Activated CD8-positive, alpha-beta memory T cell treated with anti-CD3 and anti-CD28 coated beads, Interleukin-2, amount 50 U/mL, for 4 hours (primary cell): ENCODE data around the gene GLCE.
"Not testable (repeated sequence)": the region's sequence is repeated elsewhere in the genome, so short reads cannot be mapped to it uniquely, and the experiment has no call there.

Experiments used
- DNase-seq: peaks from one replicate; pipeline ENCODE4 v3.0.0-alpha.2; 2020

Gene GLCE

DNA sequence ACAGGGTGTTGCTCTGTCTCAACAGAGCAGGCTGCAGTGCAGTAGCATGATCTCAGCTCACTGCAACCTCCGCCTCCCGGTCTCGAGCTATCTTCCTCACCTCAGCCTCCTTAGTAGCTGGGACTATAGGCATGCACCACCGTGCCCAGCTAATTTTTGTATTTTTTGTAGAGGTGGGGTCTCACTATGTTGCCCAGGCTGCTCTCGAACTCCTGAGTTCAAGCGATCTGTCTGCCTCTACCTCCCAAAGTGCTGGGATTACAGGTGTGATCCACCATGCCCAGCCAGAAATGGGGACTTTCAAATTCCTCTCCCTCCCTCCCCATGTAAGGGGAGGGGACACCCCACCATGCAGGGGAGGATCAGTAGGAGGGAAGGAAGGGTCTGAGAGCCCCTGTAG lies 141.7 kb downstream of the GLCE start:
- not testable (repeated sequence) for DNase-seq

DNA sequence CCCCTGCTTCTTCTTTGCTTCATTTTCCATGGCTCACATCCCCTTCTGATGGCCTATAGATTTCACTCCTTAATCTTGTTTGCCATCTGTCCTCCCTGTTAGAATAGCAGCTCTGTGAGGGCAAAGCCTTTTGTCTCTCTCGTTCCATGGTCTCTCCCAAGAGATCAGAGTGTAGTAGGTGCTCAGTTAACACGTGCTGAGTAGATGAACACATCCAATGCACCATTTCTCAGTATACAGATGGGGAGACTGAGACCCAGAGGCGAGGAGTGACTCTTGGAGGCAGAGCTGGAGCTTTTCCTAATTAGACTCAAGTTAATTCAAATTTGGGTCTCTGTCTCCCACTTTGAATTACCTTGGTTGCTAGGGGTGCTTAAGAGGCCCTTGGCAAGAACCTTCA lies 142.5 kb downstream of the GLCE start:
- DNase-seq: no peak

DNA sequence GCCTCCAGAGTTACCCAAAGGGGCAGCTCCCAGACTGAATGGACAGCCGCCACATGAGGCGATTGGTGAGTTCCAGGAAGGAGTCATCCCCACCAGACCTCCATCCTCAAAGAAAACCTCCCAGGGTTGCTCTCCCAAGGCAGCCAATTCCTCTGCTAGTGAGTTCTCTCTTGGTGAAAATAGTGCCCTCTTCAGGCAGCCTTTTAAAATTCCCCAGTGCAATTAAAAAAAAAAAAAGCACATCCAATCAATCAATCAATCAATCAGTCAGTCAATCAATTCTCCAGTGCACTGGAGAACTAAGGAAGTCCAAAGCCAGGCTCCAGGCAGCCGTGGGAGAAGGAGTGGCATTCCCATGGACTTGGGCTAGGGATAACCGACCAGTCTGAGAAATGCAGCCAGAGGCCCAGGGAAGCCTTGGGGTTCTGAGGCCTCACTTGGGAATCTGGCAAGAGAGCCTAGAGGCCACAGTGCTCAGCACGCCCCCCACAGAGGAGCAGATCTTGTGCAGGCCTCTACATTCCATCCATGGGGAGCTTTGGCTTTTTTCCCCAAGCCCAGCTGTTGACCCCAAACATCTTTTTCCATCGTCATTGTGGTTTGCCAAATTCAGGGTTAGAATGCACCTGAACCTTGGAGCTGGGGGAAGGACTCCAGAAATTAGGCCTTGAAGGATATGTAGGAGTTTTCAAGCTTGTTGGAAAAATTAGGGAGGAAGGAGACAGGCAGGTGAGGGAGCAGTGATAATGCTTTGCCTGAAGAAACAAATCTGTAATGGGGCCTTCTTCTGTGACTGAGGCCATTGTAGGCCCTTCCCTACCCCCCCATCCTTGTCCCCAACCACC lies 143.1 kb downstream of the GLCE start:
- no peak for DNase-seq

DNA sequence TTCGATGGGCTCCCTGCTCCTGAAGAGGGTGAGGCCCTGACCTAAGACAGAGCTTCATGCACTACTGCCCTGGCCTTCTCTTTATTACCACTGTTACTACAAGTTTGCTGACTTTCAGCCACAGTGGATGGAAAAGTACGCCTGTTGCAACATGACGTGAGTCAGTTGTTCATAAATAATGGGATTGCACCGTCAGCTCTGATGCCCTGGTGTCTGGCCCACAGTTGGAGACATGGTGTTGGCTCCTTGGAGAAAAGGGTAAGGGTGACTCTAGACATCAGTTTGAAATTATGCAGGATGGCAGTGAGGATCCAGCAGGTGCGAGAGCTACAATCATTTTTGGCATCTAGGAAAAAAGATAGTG lies 143.7 kb downstream of the GLCE start:
- no peak for DNase-seq

DNA sequence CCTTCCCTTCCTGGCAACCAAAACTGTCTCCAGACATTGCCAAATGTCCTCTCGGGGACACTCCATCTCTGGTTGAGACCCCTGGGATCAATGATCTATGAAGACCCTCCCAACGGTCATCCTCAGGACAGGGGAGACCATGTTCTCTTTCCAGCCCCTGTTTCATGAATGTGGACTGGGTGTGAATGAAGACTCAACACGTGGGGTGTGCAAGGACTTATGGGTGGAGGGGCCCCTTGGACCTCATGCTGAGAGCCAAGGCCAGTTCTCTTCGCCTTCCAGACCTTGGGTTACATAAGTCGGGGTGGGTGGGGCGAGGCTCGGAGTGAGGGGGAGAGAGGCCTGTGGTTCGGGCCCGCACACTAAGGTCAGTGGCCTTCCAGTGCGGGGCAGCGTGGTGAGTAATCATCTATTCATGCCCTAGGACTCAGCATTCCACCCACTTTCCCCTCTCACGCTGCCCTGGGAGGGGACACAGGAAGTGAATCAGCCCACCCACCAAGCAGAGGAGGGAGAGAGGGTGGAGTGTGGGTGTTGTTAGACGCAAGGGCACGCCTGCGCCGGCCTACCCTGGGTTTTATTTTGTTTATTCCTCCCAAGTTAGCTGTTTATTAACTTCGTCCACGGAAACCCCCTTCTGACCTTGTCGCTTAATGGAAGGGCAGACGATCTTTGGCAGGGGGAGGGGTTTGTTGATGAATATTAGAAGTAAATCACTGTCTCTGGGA lies 144.9 kb downstream of the GLCE start:
- DNase-seq: no peak

DNA sequence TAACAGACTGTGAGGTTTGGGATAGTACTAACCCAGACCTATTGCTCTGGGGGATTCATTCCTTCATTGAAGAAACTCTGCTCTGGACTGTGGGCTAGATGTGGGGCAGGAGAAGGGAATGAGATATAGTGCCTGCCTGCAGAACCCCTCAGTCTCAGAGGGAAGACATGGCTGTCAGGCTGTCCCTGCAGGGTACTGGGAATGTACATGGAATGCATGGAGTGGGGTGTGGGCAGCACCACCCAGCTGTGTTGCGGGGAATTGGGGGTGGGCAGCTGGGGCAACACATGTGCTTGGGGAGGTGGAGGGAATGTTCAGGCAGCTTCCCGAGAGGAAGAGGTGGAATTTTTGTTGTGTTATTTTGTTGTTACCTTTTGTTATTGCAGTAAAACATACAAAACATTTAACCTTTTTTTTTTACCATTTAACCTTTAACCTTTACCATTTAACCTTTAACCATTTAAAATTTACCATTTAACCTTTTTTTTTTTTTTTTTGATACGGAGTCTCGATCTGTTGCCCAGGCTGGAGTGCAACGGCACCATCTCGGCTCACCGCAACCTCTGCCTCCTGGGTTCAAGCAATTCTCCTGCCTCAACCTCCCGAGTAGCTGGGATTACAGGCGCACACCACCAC lies 145.6 kb downstream of the GLCE start:
- DNase-seq: no peak

DNA sequence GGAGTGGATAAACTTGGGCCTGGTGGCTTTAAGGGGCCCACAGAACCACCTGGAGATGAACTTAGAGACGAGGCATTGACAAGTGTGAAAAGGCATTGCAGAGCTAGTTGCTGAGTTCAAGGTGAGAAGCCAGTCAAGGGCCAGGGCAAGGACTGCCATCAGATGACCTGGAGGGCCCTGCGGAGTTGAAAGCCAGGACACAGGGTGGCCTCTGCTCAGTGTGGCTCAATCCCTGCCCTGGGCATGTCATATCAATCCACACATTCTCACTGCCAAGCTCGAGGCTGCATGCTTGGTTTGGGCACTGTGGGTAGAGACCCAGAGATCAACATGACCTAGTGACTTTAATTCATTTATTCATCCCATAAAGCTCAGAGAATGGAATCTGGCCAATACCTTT lies 147.5 kb downstream of the GLCE start:
- DNase-seq: no peak

DNA sequence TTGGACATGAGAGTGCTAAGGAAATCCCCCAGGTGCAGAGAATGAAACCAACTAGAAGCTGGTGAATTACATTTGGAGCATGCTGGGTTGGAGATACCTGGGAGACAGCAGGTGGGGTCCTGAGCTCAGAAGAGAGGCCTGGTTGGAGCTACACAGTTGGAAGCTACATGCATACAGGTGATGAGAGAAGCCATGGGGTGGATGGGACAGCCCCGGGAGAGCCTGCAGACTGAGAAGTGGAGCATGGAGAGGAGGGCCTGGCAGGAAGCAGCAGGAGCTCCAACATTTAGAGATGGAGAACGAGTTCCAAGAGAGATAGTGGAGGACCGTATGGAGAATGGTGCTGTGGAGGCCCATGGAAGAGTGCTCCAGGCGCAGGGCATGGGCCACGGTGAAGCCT lies 148.5 kb downstream of the GLCE start:
- DNase-seq: no peak

DNA sequence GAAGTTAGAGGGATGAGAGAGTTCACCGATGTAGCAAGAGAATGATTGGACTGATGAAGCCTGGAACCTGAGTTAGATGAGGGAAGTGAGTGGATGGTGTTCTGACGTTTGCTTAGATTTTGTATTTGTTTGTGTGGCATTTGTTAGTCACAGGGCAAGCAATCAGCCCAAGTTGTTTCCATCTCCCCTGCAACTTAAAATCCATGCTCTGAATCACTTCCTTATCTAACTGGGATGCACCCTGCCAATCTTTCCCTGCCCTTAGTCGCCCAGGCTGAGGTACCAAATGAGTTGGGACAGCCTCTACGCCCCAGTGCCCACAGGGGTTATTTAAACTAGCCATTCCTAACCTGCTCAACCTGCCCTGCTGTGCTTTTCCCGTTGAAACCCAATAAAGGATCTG lies 150.9 kb downstream of the GLCE start:
- DNase-seq: no peak

DNA sequence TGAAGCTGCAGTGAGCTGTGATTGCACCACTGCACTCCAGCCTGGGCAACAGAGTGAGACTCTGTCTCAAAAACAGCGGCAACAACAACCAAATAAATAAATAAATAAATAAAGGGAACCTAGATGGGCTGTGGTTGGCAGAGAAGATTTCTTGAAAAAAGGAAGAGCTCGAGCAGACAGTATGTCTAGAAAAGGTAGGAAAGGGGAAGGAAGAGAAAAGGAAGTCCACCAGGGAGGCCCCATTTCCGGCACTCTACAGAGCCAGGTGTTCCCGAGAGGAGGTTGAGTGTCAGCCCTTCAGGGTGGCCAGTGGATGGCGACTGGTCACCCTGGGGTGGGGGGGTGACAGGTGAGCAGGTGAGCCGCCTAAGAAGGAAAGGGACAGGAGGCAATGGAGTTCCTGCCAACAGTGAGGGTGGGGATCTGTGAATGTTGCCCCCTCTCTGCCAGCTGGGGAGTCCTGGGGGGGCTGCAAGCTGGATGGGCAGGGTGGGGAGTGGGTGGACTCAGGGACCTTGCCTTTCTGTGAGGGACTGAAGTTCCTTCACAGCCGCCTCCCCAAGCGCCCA lies 153.1 kb downstream of the GLCE start:
- DNase-seq: no peak

DNA sequence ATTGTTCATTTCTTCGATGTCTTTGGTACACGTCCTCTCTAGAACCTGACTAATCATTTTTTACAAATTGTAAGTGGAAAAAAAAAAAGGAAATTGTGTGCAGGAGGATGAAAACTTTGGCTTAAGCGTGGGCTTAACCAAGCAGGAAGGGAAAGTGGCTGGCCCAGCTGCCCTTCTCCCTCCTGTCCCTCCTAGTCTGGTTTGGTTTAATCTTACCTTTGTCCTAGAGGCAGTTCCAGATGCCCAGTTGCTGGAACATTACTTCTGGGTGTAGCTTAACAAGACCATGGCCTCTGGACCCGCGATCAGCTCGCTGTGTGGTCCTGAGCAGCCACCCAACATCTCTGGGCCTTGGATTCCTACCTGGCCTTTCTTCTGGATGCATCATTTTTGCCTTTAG lies 153.7 kb downstream of the GLCE start:
- no peak for DNase-seq

DNA sequence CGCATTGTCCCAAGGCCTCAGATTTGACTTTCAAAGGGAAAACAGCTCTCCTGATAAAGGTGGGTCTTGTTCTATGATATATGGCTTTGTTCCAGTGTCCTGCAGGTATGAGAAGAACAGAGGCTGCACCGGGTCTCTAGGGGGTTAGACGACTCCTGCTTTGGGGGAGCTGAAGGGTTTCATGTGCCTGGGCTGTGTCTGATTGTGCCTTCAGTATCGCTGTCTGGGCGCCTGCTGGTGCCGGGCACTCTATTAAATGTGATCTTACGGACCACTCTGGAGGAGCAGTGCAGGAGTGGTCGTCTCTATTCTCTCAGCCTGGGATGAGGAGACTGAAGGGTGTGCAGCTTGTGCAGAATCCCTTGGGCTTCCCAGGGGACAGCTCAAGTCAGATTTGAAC lies 154.3 kb downstream of the GLCE start:
- DNase-seq: no peak

DNA sequence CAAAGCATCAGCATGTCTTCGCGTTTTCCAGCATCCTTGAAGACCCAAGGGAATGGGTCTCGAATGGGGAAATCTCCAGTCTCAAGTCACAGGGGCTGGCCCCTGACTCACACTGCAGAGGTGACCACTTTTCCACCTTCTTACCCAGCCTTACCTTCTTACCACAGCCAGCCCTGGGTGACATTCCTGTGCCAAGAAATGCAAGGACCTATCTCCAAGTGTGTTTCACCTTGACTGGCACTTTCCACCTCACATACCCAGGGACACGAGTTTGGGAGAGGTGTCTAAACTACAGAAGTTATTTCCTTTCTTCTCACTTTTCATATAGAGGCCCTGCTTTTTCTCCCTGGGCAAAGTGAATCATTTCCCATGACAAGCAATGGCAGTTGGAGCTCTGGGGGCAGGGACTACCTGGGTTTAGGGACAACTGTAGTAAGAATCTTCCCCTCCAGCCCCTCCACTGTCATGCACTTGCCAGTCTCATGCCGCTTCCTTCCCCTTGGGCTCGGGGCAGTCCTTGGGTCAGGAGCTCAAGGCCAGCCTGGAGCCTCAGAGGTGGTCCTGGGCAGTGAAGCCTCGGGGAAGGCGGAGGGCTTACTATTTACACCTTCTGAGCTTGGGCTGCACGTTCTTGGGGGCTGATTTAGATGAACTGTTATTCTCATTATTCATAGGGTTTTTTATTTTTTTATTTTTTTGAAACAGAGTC lies 155.1 kb downstream of the GLCE start:
- no peak for DNase-seq

DNA sequence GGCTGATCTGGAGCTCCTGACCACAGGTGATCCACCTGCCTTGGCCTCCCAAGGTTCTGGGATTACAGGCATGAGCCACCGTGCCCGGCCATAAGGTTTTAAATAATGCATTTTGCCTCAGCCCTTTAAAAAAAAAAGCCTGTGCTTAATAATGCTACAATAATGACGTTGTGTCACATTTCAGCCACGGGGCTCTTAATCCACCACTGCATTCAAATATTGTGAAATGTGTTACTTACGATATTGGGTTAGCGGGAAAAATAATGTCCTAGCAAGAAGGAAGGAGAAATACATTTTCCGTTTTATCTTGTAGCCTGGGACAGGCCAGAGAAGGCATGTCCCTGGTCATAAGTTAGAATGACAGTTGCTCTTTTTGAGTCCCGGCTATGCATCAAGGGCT lies 155.9 kb downstream of the GLCE start:
- no peak for DNase-seq

DNA sequence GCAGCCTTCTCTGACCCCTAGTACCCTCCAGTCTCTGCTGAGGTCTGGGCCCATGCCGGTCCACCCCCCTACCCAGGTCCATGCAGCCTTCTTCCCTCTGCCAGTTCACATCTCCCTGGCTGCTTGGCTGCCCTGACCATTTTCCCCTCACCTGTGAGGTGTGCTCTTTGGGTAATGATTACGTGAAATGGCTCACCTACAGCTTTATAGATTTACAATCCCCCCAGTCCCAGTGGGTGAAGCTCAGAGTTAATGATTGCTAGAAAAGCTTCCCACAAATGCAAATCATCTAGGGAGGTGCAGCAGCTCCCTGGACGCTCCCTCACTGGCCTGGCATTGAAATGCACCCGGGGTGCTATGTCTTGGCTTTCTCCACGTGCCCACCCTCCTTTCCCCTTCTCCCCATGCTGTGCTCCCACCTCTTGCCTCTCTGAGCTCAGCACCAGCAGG lies 157.0 kb downstream of the GLCE start:
- no peak for DNase-seq

DNA sequence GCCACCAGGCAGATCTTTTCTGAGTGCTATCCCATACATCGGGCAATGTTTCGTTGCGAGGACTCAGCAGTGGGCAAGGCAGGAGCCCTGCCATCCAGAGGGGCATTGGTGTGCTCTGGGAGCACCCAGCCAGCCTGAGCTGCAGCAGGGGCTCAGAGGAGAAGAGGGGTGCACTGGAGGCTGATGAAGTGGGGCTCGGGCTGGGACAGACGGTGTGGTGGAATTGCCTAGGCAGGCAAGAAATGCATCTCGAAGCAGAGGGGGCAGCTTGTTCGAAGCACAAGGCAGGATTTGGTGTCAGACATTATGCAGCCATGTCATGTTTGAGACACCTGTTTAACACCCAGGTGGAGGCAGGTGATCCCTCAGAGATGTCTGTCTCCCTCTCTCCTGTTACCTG lies 157.6 kb downstream of the GLCE start:
- no peak for DNase-seq

DNA sequence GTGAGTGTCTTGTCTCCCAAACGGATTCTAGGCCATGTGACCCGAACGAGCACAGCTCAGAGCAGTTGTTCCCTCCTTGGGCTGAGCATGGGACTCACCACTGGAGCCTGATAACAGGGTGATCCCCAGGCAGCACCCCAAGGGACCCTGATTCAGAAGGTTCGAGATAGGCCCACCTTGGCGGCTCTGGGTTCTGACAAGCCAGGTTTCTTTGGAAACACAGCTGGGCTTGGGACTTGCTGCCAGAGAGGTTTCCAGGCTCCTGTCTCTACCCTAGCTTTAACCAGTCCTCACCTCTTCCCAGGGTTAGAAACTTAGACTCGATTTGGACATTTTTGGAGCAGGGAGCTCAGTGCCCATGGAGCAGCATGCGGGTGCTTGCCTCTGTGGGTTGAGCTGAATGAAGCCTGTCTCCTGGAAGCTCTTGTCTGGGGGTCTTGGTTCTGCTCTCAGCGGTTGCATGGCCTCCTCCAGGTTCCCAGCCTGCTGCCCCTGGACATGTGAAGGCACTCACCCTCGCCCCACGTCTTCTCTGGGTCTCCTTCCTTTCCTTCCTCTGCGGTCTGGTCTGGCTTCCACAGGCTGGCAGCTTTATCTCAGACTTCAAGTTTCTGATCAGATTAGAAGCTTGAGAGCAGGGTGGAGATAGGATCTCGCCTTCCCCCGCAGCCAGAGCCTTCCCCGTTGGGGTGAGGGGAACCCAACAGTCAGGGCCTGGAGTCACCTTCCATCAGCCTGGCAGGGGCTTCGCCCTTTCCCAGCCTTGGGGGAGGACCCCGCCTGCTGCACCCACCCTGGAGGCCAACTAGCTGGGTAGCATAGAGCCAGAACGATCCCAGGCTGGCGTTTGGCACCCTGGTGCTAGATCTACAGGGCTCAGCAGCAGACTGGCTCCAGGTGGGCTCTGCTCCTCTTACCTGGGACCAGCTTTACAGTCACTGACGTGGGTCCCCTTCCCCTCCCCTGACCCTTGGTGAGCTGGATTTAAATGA lies 159.2 kb downstream of the GLCE start:
- no peak for DNase-seq

DNA sequence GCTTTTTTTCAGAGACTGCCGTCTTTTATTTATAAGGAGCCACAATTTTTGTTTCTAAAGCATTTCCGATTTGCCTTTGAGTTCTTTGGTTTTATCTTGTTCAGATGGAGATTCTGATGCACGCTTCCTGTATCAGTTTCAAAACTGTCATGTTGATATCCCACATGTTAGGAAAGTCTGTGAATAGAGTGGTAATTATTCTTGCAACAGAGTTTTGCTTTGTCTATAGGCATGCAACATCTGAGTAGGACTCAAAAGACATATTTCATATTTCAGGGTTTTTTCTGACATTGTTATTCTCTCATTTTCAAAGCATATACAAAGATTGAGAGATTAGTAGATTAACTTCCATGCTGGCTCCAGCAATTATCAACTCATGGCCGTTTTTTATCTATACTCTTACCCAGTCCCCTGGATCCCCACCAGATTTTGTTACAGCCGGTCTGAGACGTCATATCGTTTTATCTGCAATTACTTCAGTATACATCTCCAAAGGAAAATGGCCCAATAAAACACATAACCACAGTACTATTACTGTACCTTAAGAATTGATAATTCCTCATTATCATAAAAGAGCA lies 160.6 kb downstream of the GLCE start:
- DNase-seq: no peak
